DND-41 (cell line): ENCODE results near the gene GPC5.

ENCODE experiments used
- ATAC-seq: fragments of 200-7000 bp; cut with Tn5 transposase; 3 replicates; pipeline ENCODE4 v1.9.1; 2021; ENCODE audit warnings: low read depth; ENCODE audit not compliant: insufficient read depth
- DNase-seq: peaks from one replicate; pipeline ENCODE4 v3.0.0-alpha.2; 2020
- H2AFZ ChIP-seq: 2 replicates; pipeline ENCODE4 v1.6.0; 2012; ENCODE audit warnings: low read depth, low read length
- H3K27ac ChIP-seq: 2 replicates; pipeline ENCODE4 v1.5.1; 2012; ENCODE audit warnings: low read length, inconsistent platforms
- H3K27me3 ChIP-seq: fragments of 200-600 bp; sonication (generic); 2 replicates; pipeline ENCODE4 v1.6.0; 2012; ENCODE audit warnings: low read length, mild to moderate bottlenecking, inconsistent platforms; ENCODE audit not compliant: insufficient read depth, poor library complexity
- H3K36me3 ChIP-seq: 2 replicates; pipeline ENCODE4 v1.5.1; 2012; ENCODE audit warnings: low read length, inconsistent platforms; ENCODE audit not compliant: insufficient read depth
- H3K4me1 ChIP-seq: 2 replicates; pipeline ENCODE4 v1.5.1; 2012; ENCODE audit warnings: mild to moderate bottlenecking, low read length; ENCODE audit not compliant: insufficient read depth
- H3K4me2 ChIP-seq: 2 replicates; pipeline ENCODE4 v1.6.0; 2012; ENCODE audit warnings: mild to moderate bottlenecking, moderate library complexity, low read length, inconsistent platforms; ENCODE audit not compliant: insufficient read depth
- H3K4me3 ChIP-seq, 2 experiments: fragments of 200-600 bp in 1 of 2; shearing (Covaris generic) in 1 of 2; 2 replicates each; pipeline ENCODE4 v1.5.1; 2012 to 2016; ENCODE audit warnings: inconsistent platforms in 2 of 2, low read length in 2 of 2, mild to moderate bottlenecking in 2 of 2, low read depth in 1 of 2, moderate library complexity in 1 of 2
- H3K79me2 ChIP-seq: 2 replicates; pipeline ENCODE4 v1.6.0; 2012; ENCODE audit warnings: low read length, inconsistent platforms; ENCODE audit not compliant: insufficient read depth
- H3K9ac ChIP-seq: 2 replicates; pipeline ENCODE4 v1.6.0; 2012; ENCODE audit warnings: low read depth, mild to moderate bottlenecking, inconsistent platforms, low read length, moderate library complexity
- H3K9me3 ChIP-seq: 2 replicates; pipeline ENCODE4 v1.5.1; 2012; ENCODE audit warnings: low read length, moderate library complexity, mild to moderate bottlenecking, inconsistent platforms; ENCODE audit not compliant: insufficient read depth, severe bottlenecking
- H4K20me1 ChIP-seq: 2 replicates; pipeline ENCODE4 v1.6.0; 2012; ENCODE audit warnings: low read length; ENCODE audit not compliant: insufficient read depth
- CTCF ChIP-seq: IDR thresholded peaks from 2 replicates; pipeline ENCODE4 v1.5.1; 2012; ENCODE audit warnings: borderline replicate concordance, low read length, moderate library complexity, mild to moderate bottlenecking; ENCODE audit not compliant: poor library complexity, severe bottlenecking; ENCODE audit errors: extremely low read depth
- EZH2 ChIP-seq: IDR thresholded peaks from 3 replicates; pipeline ENCODE4 v1.6.1; 2012; ENCODE audit warnings: borderline replicate concordance, low read depth, mild to moderate bottlenecking, moderate library complexity, low read length, inconsistent platforms; ENCODE audit not compliant: severe bottlenecking

GPC5 gene

GRCh38 chr13:92172191-92172590, 773.8 kb downstream of the GPC5 start:
- no peak overlapping the region for H3K4me2 ChIP-seq
- H2AFZ ChIP-seq, result no peak overlapping the region
- no peak for DNase-seq
- H3K79me2 ChIP-seq, result no peaks in the 10 kb centered on the region
- no peak overlapping the region for H3K27ac ChIP-seq
- H3K4me1 ChIP-seq, result no peaks in the 10 kb centered on the region
- no peak overlapping the region for H3K9ac ChIP-seq
- no peak for TF ChIP-seq CTCF
- no peak for TF ChIP-seq EZH2
- no peak for ATAC-seq
- H3K27me3 ChIP-seq, result no peaks in the 10 kb centered on the region
- no peaks in the 10 kb centered on the region for H3K36me3 ChIP-seq
- no peaks in the 10 kb centered on the region for H4K20me1 ChIP-seq
- no peaks in the 10 kb centered on the region for H3K9me3 ChIP-seq
- no peak overlapping the region for H3K4me3 ChIP-seq

GRCh38 chr13:92173254-92173653, 774.8 kb downstream of the GPC5 start:
- ATAC-seq (no peak), DNase-seq (no peak)
- Histone ChIP-seq H3K36me3 (no peaks in the 10 kb centered on the region), H3K4me2 (no peak overlapping the region), H3K9ac (no peak overlapping the region), H3K4me1 (no peaks in the 10 kb centered on the region), H3K27me3 (no peaks in the 10 kb centered on the region), H2AFZ (no peak overlapping the region), H3K79me2 (no peaks in the 10 kb centered on the region), H4K20me1 (no peaks in the 10 kb centered on the region), H3K27ac (no peak overlapping the region), H3K4me3 (no peak overlapping the region), H3K9me3 (no peaks in the 10 kb centered on the region)
- TF ChIP-seq EZH2, result no peak
- no peak for TF ChIP-seq CTCF

DNA sequence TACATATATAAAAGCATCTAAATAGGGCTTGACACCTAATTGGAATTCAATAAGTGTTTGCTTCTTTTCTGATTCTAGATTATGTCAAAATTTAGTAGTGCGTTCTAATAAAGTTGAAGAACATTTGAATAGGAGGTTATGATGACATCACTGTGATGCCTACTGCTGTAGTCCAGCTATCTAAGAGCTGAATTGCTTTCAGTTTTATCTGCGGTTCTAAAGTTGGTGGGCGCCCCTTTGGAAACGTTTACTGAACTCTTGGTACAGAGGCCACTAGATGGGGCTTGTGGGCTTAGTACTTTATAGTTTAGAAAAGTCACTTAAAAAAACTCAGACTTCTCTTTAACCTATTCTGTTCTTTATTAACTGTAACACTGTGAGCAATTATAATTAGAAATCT, 776.9 kb downstream of the GPC5 start:
- no peaks in the 10 kb centered on the region for H3K36me3 ChIP-seq
- H3K27me3 ChIP-seq, result no peaks in the 10 kb centered on the region
- DNase-seq (peak; percentile 26), ATAC-seq (peak; percentile 80)
- H2AFZ ChIP-seq, result no peak overlapping the region
- no peaks in the 10 kb centered on the region for H3K4me1 ChIP-seq
- no peak overlapping the region for H3K9ac ChIP-seq
- TF ChIP-seq CTCF, result peak; percentile 49
- TF ChIP-seq EZH2, result no peak
- H4K20me1 ChIP-seq, result no peaks in the 10 kb centered on the region
- H3K4me2 ChIP-seq, result no peak overlapping the region
- H3K9me3 ChIP-seq, result no peaks in the 10 kb centered on the region
- no peaks in the 10 kb centered on the region for H3K79me2 ChIP-seq
- no peak overlapping the region for H3K4me3 ChIP-seq
- H3K27ac ChIP-seq, result no peak overlapping the region

GRCh38 chr13:92177966-92178365, 779.5 kb downstream of the GPC5 start:
- Histone ChIP-seq H3K36me3 (no peaks in the 10 kb centered on the region), H2AFZ (no peak overlapping the region)
- DNase-seq, result no peak

More at GRCh38 chr13:92177966-92178365, 779.5 kb downstream of the GPC5 start:
- H3K79me2 ChIP-seq, result no peaks in the 10 kb centered on the region
- no peaks in the 10 kb centered on the region for H3K4me1 ChIP-seq
- no peak overlapping the region for H3K27ac ChIP-seq
- no peak overlapping the region for H3K4me2 ChIP-seq
- H3K4me3 ChIP-seq, result no peak overlapping the region
- ATAC-seq, result no peak
- no peaks in the 10 kb centered on the region for H4K20me1 ChIP-seq
- H3K27me3 ChIP-seq, result no peaks in the 10 kb centered on the region
- H3K9ac ChIP-seq, result no peak overlapping the region
- no peak for TF ChIP-seq EZH2
- TF ChIP-seq CTCF, result no peak
- H3K9me3 ChIP-seq, result no peaks in the 10 kb centered on the region
